Measurements from ENCODE around the gene IQSEC1. TPM values are rescaled to one million over a fixed set of nuclear protein-coding genes. Genes with fewer than 3 reads are reported as not detected.

The IQSEC1 gene
- polyA plus RNA-seq, 1 experiment: 3.6 TPM

DNA sequence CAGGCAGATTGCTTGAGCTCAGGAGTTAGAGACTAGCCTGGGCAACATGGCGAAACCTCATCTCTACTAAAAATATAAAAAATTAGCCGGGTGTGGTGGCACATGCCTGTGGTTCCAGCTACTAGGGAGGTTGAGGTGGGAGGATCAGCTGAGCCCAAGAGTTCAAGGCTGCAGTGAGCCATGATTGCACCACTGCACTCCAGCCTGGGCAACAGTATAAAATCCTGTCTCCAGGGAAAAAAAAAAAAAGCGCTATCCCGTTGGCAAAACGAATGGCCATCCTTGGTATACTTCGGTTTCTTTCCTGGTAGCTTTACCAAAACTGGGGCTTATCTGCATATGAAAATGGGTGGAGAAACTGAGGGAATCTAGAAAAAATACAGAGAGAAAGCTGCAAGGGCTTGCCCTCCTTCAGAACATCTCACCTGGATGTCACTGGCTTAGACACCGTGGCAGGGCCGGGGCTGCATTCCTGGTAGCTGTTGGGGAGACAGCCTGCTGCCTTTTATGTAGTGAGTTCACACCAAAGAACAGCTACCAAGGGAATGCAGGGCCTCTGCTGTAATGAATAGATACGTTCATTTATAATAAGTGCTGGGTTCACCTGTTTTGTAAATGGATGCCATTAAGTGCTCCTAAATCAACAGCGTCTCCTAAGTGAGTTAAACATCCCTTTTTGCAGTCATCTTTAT lies 96.0 kb downstream of the IQSEC1 start:
- TF ChIP-seq, protein P1, sequence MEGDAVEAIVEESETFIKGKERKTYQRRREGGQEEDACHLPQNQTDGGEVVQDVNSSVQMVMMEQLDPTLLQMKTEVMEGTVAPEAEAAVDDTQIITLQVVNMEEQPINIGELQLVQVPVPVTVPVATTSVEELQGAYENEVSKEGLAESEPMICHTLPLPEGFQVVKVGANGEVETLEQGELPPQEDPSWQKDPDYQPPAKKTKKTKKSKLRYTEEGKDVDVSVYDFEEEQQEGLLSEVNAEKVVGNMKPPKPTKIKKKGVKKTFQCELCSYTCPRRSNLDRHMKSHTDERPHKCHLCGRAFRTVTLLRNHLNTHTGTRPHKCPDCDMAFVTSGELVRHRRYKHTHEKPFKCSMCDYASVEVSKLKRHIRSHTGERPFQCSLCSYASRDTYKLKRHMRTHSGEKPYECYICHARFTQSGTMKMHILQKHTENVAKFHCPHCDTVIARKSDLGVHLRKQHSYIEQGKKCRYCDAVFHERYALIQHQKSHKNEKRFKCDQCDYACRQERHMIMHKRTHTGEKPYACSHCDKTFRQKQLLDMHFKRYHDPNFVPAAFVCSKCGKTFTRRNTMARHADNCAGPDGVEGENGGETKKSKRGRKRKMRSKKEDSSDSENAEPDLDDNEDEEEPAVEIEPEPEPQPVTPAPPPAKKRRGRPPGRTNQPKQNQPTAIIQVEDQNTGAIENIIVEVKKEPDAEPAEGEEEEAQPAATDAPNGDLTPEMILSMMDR (IDR thresholded peaks at IDR 0.05; ENCODE audit: low read depth, low read length): no peak
- DNase-seq (ENCODE audit: low read depth, low spot score): no peak
- Histone ChIP-seq H3K4me3 (ENCODE audit: low read depth, low read length) (no peak overlapping the region), H3K27me3 (ENCODE audit: control insufficient read depth, insufficient read depth, low read length) (peaks cover 27% of the 10 kb centered on the region), H3K27ac (ENCODE audit: low read depth, low read length) (no peak overlapping the region), H3K9me3 (ENCODE audit: control insufficient read depth, insufficient read depth, low read length) (no peaks in the 10 kb centered on the region)
- ChIA-PET CTCF (no interaction called here), POLR2A (no interaction called here)

DNA sequence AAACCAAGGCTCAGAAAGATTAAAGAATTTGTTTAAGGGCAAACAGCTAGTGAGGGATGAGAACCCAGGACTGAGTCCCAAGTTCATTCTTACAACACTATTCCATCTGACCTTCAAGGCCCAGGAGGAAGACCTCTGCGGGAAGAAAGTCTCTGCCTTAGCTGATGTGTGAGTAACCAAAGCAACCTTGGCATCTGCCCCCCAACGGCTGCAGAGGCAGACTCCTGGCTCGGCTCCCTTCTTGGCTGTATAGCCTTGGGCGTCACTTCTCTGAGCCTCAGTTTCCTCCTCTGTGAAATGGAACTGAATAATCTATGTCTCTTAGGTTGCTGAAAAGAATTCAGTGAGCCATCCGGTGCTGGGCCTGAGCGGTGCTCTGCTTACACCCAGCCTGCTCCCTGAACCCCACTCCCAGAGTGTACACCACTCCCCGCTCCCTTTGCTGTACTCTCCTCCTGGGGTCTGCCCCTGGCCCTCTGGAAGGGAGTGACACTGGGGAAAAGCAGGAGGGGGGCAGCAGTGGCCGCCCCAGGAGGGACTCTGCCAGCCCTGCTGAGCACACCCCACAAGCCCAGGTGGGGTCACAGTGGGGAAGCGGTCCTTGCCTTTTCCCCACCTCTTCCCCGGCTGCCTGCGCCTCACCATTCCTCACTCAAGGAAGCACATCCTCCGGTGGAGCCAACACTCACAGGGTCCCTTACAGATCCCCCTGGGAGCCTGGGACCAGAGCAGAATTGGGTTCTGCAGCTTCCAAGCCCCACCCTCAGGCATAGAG lies 97.3 kb downstream of the IQSEC1 start:
- ChIA-PET CTCF (interaction anchor here (0.9 kb wide), 1 partner anchor 8 kb away, joined by 8 read pairs; no protein-coding TSS in a partner anchor), POLR2A (no interaction called here)
- peaks cover 30% of the 10 kb centered on the region for H3K27me3 ChIP-seq (ENCODE audit: control insufficient read depth, insufficient read depth, low read length)
- no peaks in the 10 kb centered on the region for H3K9me3 ChIP-seq (ENCODE audit: control insufficient read depth, insufficient read depth, low read length)
- TF ChIP-seq, protein P1 (IDR thresholded peaks at IDR 0.05; ENCODE audit: low read depth, low read length): no peak
- H3K27ac ChIP-seq (ENCODE audit: low read depth, low read length): no peak overlapping the region
- DNase-seq (ENCODE audit: low read depth, low spot score): no peak
- no peak overlapping the region for H3K4me3 ChIP-seq (ENCODE audit: low read depth, low read length)

DNA sequence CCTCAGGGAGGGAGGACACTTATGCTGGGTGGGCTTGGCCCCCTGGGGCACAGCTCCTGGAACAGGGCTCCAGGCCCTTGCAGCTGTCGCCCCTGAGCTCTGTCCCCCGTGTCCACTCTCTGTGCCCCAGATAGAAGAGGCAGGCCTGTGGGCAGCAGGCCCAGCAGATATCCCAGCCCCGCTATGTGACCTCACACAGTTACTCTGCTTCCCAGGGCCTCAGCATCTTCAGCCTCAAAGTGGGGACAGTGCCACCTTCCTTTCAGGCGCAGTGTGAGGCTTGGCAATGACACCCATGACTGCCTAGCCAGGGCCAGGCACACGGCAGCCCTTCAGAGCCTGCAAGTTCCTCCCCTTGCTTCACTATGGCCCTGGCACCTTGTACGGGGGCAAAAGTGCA lies 98.4 kb downstream of the IQSEC1 start:
- TF ChIP-seq, protein P1 (IDR thresholded peaks at IDR 0.05; ENCODE audit: low read depth, low read length): no peak
- H3K9me3 ChIP-seq (ENCODE audit: control insufficient read depth, insufficient read depth, low read length): no peaks in the 10 kb centered on the region
- ChIA-PET POLR2A (no interaction called here), CTCF (interaction anchor here (0.6 to 3.5 kb wide), 2 partner anchors 9 to 212 kb away, joined by 5 to 20 read pairs; no protein-coding TSS in a partner anchor)
- no peak for DNase-seq (ENCODE audit: low read depth, low spot score)
- no peak overlapping the region for H3K27ac ChIP-seq (ENCODE audit: low read depth, low read length)
- peaks cover 37% of the 10 kb centered on the region for H3K27me3 ChIP-seq (ENCODE audit: control insufficient read depth, insufficient read depth, low read length)
- H3K4me3 ChIP-seq (ENCODE audit: low read depth, low read length): no peak overlapping the region

DNA sequence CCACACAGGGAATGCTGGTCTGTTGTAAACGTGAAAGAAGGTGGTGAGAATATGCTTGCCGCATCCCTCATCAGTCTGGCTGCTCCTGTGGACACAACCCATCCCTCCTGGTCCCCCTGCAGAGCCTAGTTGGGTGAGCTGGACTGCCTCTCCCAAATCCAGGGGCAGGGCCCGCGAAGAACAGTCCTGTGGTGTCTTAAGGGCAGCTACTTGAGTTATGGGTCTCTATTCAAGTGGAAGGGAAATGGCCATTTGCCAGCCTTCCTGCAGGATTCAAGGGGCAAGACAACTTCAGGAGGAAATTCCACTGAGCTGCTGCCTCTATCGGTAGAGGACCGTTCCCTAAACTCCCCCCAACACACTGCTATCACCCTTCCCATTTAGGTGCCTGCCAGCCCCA lies 98.9 kb downstream of the IQSEC1 start:
- POLR2A ChIA-PET: no interaction called here
- Histone ChIP-seq H3K27ac (ENCODE audit: low read depth, low read length) (no peak overlapping the region), H3K27me3 (ENCODE audit: control insufficient read depth, insufficient read depth, low read length) (peaks cover 38% of the 10 kb centered on the region), H3K9me3 (ENCODE audit: control insufficient read depth, insufficient read depth, low read length) (no peaks in the 10 kb centered on the region), H3K4me3 (ENCODE audit: low read depth, low read length) (no peak overlapping the region)
- CTCF ChIA-PET: interaction anchor here (0.6 to 3.5 kb wide), 2 partner anchors 9 to 212 kb away, joined by 5 to 20 read pairs; no protein-coding TSS in a partner anchor
- TF ChIP-seq, protein P1 (IDR thresholded peaks at IDR 0.05; ENCODE audit: low read depth, low read length): no peak
- no peak for DNase-seq (ENCODE audit: low read depth, low spot score)

DNA sequence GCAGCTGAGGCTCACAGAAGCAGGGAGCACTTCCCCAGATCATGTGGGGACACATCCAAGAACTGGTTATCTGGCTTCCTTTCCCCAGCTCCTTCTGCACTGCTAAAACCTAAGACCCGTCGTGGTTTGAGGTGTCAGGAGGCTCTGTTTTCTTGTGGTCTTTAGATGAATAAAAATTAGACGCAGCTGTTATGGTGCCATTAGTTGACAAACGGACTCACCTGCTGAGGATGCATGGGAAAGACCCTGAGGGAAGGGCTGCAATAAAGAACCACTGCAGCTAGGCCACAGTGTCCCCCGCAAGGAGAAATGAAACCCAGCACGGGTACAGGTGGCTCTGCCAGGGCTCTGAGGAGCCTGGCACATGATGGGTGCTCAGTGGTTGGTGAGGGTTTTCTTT lies 99.4 kb downstream of the IQSEC1 start:
- ChIA-PET POLR2A (no interaction called here), CTCF (interaction anchor here (3.5 kb wide), 1 partner anchor 10 kb away, joined by 20 read pairs; no protein-coding TSS in a partner anchor)
- TF ChIP-seq, protein P1 (IDR thresholded peaks at IDR 0.05; ENCODE audit: low read depth, low read length): no peak
- Histone ChIP-seq H3K9me3 (ENCODE audit: control insufficient read depth, insufficient read depth, low read length) (no peaks in the 10 kb centered on the region), H3K27ac (ENCODE audit: low read depth, low read length) (no peak overlapping the region), H3K4me3 (ENCODE audit: low read depth, low read length) (no peak overlapping the region), H3K27me3 (ENCODE audit: control insufficient read depth, insufficient read depth, low read length) (peaks cover 38% of the 10 kb centered on the region)
- DNase-seq (ENCODE audit: low read depth, low spot score): no peak

All from AG04450 (cell line).